GM12875 (cell line): ENCODE data around the gene BCL2L13.
A peak's percentile ranks its signal among the peaks of the same experiment; 100 is the strongest.

Experiments used
- H3K4me3 ChIP-seq: one replicate; pipeline ENCODE4 v1.5.1; 2011; ENCODE audit warnings: low read depth, low read length, control low read depth
- TF ChIP-seq, protein P1 (sequence below): IDR thresholded peaks from 2 replicates; pipeline ENCODE4 v1.5.1; 2011; ENCODE audit warnings: low read depth, mild to moderate bottlenecking, control low read depth, inconsistent platforms, low read length, moderate library complexity, borderline replicate concordance; ENCODE audit not compliant: insufficient read depth

Gene BCL2L13

DNA sequence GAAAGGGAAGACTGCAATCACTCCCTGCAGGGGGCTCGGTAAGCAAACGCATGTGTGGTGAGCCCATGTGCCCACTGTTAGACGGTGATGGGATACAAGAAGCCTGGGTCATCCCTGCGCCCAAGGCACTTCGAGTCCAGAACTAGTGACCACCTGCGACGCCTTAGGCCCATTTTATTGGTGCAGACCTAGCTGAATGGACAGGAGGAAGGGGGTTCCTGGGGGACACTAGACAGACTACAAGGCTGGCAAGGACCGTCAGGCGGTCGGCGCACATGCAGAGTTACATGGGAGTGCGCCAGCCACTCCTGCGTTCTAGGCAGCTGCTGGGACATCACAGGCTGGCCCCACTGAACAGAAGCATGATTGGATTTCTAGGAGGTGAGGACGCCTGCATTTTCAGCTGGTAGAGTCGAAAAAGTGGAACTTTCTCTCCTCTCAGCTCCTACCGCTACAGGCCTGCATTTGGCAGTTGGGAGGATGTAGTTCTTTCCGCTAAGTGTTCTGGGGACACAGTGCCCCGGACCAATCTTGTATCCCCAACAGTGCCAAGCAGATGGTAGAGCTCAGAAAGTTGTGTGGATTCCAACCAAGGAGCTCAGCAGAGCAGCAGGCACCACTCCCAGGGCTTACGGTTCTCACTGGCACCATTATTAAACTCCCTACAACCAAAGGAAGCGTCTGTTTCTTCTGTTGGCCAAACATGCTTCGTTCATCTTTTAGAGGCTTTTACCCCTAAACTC is 100.0 kb downstream of the BCL2L13 start:
- no peak overlapping the region for H3K4me3 ChIP-seq
- TF ChIP-seq, protein P1, sequence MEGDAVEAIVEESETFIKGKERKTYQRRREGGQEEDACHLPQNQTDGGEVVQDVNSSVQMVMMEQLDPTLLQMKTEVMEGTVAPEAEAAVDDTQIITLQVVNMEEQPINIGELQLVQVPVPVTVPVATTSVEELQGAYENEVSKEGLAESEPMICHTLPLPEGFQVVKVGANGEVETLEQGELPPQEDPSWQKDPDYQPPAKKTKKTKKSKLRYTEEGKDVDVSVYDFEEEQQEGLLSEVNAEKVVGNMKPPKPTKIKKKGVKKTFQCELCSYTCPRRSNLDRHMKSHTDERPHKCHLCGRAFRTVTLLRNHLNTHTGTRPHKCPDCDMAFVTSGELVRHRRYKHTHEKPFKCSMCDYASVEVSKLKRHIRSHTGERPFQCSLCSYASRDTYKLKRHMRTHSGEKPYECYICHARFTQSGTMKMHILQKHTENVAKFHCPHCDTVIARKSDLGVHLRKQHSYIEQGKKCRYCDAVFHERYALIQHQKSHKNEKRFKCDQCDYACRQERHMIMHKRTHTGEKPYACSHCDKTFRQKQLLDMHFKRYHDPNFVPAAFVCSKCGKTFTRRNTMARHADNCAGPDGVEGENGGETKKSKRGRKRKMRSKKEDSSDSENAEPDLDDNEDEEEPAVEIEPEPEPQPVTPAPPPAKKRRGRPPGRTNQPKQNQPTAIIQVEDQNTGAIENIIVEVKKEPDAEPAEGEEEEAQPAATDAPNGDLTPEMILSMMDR = no peak

DNA sequence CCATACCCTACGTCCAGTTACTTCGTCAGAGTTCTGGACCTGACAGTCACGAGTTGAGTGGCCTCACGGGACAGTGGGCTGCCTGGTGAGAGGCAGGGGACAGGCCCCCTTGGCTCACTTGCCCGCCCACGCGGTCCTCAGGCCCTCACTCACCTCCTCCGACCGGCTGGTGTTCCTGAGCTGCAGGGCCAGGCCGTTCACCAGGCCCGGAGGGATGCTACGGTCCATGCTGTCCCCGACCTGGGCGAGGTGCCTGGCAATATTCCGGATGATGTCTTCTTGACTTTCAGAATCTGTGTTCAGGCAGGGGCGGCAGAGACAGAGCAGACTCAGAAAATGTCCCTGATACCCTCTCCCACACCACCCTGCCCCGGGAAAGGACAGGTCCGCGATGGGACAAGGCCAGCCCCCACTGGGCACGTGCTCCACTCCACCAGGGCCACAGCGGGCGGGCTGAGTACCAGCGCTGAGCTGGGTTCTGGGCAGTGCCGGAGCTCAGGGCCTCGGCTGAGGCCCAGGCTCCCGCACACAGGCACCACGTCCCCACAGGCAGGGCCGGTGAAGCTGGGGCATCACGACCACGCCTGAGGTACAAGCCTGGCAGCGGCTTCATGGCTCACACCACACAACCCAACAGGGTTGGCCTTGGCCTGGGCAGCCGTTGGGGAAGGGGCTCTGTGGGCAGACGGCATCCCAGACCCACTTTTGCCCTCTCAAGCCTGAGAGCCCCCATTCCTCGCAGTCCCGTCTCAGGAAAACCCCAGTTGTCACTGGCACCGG is 100.8 kb downstream of the BCL2L13 start:
- TF ChIP-seq, protein P1 = no peak

DNA sequence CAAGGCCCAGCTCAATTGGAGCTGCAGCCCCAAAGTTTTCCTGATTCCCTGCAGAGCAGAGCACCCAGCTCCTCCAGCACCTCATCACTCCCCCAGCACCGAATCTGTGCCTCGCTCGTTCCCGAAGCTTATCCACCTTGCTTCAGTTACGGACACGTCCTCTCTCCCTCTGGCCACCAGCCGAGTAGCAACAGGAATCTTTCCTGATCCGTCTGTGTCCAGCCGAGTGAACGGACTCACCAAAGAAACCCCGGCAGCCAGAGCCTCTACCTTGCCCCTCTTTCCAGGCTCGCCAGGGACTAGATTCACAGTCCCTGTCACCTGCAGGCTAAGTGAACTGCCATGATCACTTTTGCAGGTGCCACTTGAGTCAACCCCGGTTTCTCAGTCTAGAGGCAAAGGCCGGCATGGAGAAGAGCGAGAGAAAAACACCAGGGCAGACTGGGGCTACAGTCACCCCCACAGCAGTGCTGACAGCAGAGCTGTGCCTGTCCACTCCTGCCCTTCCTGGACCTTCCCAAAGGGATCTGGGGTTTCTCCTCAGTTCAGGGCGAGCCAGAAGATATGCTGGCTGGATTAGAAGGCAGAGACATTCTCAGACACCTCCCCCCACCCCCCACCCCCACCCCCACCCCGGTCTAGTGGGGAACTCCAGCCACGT is 103.4 kb downstream of the BCL2L13 start:
- H3K4me3 ChIP-seq = no peak overlapping the region
- TF ChIP-seq, protein P1 = 0 out of 2 replicates have a peak, but pooled peaks have one; percentile 2

More for the DNA sequence above, 100.8 kb downstream of the BCL2L13 start:
- no peak overlapping the region for H3K4me3 ChIP-seq

DNA sequence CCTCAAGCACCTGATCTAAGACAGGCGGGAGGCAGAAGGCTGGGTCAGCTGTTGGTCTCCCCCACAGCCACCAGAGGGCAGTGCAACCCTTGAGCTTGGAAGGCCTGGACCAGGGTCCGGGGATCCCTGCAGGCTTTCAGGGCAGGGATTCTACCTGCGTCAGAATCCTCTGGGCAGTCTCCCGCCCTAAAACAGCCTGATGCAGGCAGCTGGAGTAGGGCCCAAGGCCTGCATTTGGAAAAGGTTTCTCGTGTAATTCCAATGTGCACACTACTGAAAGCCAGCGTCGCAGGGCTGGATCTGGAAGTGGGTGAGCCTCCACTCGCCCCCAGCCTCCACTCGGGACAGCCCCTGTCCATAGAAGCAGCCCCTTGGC is 104.0 kb downstream of the BCL2L13 start:
- TF ChIP-seq, protein P1 = peak; percentile 91
- no peak overlapping the region for H3K4me3 ChIP-seq

DNA sequence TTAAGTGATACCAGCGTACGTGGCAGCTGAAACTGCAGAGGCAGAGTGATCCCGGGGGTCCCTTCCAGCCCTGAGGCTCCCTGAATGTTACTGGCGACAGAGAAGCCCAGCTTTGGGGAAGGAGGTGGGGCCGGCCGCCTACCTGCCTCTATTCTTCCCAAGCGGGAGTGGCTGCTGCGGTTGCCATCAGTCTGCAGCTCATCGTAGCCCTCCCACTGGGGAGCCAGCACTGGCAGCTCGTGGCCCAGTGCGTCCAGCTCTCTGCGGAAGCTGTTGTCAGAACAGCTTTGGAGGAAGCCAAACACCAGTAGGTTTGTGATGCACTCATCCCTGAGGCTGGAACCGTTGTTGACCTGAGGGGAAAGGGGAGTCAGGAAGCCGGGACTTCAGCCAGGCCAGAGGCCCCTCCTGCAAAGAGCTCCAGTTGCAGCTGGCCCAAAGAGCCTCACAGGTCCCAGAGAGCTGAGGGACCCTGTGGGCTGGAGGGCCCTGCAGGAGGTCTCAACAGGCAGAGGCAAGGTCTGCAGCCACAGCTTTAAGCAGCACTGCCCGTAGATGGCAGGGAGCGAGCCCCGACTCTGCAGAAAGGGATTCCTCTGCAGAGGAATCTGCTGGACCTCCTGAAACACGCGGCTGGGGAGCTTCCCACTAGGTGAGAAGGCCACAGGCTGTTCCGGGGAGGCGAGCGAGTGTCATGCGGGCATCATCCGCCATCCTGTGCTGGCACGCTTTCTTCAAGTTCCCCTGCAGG is 105.3 kb downstream of the BCL2L13 start:
- no peak overlapping the region for H3K4me3 ChIP-seq
- TF ChIP-seq, protein P1 = no peak

DNA sequence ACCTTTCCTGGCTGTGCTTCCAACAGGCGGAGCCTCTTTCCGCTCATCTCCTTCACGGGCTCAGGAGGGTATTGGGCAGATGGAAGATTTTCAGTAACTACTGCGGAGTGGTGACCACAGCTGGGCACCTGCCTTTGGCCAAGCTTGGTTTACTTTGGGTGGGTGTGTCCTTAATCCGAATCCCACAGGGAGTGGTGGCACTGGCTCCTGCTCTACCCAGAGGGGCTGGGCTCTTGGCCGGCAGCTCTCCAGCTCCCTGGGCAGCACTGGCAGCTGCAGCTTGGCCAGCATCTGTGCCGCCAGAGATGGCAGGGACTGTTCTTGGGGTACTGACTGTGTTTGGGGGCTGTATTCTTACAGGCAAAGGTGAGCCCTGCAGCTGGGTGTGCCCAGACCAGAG is 105.9 kb downstream of the BCL2L13 start:
- TF ChIP-seq, protein P1 = no peak
- H3K4me3 ChIP-seq = no peak overlapping the region
